HUES64 (cell line): Measurements from ENCODE around the gene SAMD4A.

Experiments
- H3K27ac ChIP-seq: 2 replicates; pipeline ENCODE4 v1.7.0; 2013; ENCODE audit warnings: low read depth, low read length, inconsistent platforms
- H3K27me3 ChIP-seq: 2 replicates; pipeline ENCODE4 v1.6.1; 2013; ENCODE audit warnings: mild to moderate bottlenecking, low read length; ENCODE audit not compliant: insufficient read depth
- H3K36me3 ChIP-seq: 2 replicates; pipeline ENCODE4 v1.6.1; 2013; ENCODE audit warnings: mild to moderate bottlenecking, low read length; ENCODE audit not compliant: insufficient read depth
- H3K4me1 ChIP-seq: 2 replicates; pipeline ENCODE4 v1.6.1; 2013; ENCODE audit warnings: mild to moderate bottlenecking, low read length, moderate library complexity; ENCODE audit not compliant: insufficient read depth
- H3K4me3 ChIP-seq: 2 replicates; pipeline ENCODE4 v1.5.1; 2013; ENCODE audit warnings: mild to moderate bottlenecking, low read length, moderate library complexity
- H3K9ac ChIP-seq: 2 replicates; pipeline ENCODE4 v1.6.1; 2013; ENCODE audit warnings: mild to moderate bottlenecking, low read depth, low read length
- H3K9me3 ChIP-seq: 2 replicates; pipeline ENCODE4 v1.6.1; 2013; ENCODE audit warnings: low read depth, low read length; ENCODE audit not compliant: insufficient read depth
- WGBS: fragments of 150-250, 120-280 bp; methylation state at CpG from one replicate; pipeline ENCODE4 v1.1.7; 2013; ENCODE audit warnings: missing lambda C conversion rate; 5-methylcytosine and 5-hydroxymethylcytosine counted together

SAMD4A gene

DNA sequence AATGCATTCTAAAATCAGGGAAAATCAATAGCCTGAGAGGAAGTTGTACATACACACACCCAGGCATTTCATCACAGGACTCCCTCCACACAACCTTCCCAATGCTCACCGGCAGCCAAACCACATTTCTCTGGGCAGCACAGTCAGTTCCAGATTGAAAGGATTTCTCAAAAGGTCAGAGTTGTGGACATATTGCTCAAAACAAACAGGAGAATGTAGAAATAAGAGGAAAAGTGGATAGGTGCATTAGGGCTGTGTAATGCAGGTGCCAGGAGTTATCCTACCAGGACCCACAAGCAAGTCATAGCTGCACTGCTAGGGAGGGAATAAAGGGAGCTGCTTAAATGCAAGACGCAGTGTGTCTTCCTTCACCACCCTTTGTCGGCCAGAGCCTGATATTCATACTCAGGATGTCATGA, 272.8 kb downstream of the SAMD4A start:
- 0 out of 2 replicates have a peak, but pooled peaks cover 4% of the 10 kb centered on the region for H3K36me3 ChIP-seq
- 92% methylated on average over 3 of the region's 3 CpGs for WGBS
- no peaks in the 10 kb centered on the region for H3K27me3 ChIP-seq
- H3K9me3 ChIP-seq: no peaks in the 10 kb centered on the region
- H3K4me3 ChIP-seq: no peak overlapping the region
- H3K27ac ChIP-seq: no peak overlapping the region
- H3K9ac ChIP-seq: no peak overlapping the region
- 0 out of 2 replicates have a peak, but pooled peaks cover 5% of the 10 kb centered on the region for H3K4me1 ChIP-seq

GRCh38 chr14:54840336-54840735, 273.4 kb downstream of the SAMD4A start:
- Histone ChIP-seq H3K27me3 (no peaks in the 10 kb centered on the region), H3K27ac (no peak overlapping the region), H3K9ac (no peak overlapping the region), H3K36me3 (0 out of 2 replicates have a peak, but pooled peaks cover 4% of the 10 kb centered on the region), H3K4me3 (no peak overlapping the region), H3K9me3 (no peaks in the 10 kb centered on the region), H3K4me1 (0 out of 2 replicates have a peak, but pooled peaks cover 5% of the 10 kb centered on the region)
- 84% methylated on average over 2 of the region's 3 CpGs for WGBS

- H3K27me3 ChIP-seq: no peaks in the 10 kb centered on the region
- H3K4me3 ChIP-seq: no peak overlapping the region
- no peak overlapping the region for H3K27ac ChIP-seq
- no peak overlapping the region for H3K9ac ChIP-seq
- H3K9me3 ChIP-seq: no peaks in the 10 kb centered on the region
- 81% methylated on average over 1 of the region's 1 CpG for WGBS
- H3K4me1 ChIP-seq: 0 out of 2 replicates have a peak, but pooled peaks cover 5% of the 10 kb centered on the region
- 0 out of 2 replicates have a peak, but pooled peaks cover 4% of the 10 kb centered on the region for H3K36me3 ChIP-seq
Measured at GRCh38 chr14:54840798-54841197, 273.9 kb downstream of the SAMD4A start.
